D721Med (cell line): ENCODE measurements around the gene NEDD4.

ENCODE experiments used
- DNase-seq: peaks from one replicate; pipeline ENCODE4 v3.0.0; 2011; ENCODE audit warnings: low spot score; ENCODE audit not compliant: insufficient read length
- FAIRE-seq: peaks from 2 replicates; lab custom pipeline; 2011; peaks lifted over from hg19 to GRCh38; lab: Jason Lieb, UNC
- TF ChIP-seq, protein P1 (sequence below): IDR thresholded peaks from 2 replicates; pipeline ENCODE4 v1.5.1; 2012; ENCODE audit warnings: mild to moderate bottlenecking, control low read depth; ENCODE audit not compliant: insufficient read depth; ENCODE audit errors: missing control alignments

NEDD4 gene

DNA sequence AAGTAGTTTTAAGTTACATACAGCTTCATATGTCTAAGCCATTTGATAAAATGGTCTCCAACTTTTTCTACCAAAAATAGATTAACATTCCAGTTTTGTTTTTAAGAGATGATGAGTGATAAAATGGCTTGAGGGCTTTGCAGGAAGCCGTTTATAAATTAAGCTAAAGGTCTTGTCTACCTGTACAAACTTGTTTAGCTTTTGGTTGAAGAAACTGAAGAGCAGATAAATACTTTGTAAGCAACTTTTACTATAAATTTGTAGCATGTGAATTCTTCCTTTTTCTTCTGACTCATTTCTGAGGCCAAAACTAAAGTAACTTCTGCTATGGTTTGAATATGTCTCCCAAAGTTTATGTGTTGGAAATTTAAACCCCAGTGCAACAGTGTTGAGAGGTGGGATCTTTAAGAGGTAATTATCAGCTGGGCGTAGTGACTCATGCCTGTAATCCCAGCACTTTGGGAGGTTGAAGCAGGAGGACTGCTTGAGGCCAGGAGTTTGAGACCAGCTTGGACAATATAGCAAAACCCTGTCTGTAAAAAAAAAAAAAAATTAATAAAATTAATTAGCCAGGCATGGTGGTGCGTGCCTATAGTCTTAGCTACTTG is 8.2 kb upstream of the NEDD4 start:
- DNase-seq (no peak), FAIRE-seq (no peak)
- TF ChIP-seq, protein P1, sequence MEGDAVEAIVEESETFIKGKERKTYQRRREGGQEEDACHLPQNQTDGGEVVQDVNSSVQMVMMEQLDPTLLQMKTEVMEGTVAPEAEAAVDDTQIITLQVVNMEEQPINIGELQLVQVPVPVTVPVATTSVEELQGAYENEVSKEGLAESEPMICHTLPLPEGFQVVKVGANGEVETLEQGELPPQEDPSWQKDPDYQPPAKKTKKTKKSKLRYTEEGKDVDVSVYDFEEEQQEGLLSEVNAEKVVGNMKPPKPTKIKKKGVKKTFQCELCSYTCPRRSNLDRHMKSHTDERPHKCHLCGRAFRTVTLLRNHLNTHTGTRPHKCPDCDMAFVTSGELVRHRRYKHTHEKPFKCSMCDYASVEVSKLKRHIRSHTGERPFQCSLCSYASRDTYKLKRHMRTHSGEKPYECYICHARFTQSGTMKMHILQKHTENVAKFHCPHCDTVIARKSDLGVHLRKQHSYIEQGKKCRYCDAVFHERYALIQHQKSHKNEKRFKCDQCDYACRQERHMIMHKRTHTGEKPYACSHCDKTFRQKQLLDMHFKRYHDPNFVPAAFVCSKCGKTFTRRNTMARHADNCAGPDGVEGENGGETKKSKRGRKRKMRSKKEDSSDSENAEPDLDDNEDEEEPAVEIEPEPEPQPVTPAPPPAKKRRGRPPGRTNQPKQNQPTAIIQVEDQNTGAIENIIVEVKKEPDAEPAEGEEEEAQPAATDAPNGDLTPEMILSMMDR = no peak

DNA sequence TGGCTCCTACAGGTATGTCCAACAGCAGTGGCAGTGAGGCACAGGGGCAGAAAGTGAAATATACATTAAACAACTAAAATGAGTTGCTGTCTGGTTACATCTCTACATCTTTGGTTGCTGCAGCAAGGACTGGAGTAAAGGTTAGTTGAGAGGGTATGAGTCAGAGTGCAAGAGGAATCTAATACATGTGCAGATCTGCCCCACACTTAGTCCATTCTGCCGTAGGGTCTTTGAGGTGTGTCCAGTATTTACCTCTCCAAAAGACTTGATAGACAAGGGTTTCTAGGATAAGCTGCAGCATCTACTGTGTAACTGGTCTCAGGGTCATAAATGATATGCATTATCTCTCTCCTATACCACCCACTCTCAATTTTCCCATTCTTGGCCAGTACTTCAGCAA is 6.2 kb upstream of the NEDD4 start:
- no peak for FAIRE-seq
- DNase-seq = no peak
- TF ChIP-seq, protein P1 = no peak

DNA sequence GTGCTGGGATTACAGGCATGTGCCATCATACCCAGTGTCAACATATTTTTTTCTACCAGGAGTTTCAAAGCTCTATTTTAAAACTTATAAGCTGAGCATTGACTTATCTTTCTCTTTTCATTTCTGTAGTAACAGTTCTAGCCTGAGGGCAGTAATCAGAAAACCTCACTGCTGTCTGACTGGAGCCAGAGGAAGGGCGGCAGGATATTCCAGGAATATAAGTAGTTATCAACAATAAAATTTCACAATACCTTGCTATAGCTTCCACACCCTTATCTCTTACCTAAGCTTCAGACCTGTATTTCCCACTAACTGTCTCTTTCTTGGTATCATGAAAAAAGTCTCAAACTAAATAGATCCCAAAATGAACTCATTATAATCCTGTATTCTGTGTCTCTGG is 5.1 kb upstream of the NEDD4 start:
- TF ChIP-seq, protein P1 = no peak
- FAIRE-seq (no peak), DNase-seq (no peak)

DNA sequence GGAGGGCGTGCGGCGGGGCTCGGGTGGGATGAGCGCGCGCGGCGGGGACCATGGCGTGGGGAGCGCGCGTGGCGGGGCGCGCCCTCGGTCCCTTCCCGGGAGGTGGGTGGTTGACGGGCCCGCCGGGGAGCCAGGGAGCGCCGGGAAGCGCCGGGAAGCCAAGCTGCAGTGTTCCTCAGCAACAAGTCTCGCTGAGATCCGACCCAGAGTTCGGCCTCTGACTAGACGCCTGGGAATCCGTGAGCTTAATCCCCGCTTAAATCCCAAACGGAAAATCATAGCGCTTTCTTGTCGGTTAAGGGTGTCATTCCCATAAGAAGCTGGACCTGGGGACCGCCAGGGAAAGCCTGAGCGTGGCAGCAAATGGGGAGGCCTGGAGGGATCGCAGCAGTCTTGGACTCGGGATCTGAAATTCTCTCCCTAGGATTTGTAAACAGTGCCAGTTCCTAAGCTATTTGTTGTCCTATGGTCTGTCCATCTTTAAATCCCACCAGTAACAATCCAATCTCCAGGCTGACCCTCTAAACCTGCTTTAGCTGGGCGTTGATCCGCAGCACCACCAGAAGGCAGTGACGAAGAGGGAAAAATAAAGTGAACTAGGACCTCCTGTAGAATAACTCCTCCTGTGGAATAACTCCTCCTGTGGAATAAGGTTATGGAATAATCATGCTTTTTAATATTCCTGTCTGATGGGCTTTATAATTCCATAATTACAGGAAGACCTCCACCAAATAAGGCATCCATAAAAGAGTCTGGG is 570 bp upstream of the NEDD4 start:
- FAIRE-seq (no peak), DNase-seq (peak; percentile 19)
- TF ChIP-seq, protein P1 = no peak

DNA sequence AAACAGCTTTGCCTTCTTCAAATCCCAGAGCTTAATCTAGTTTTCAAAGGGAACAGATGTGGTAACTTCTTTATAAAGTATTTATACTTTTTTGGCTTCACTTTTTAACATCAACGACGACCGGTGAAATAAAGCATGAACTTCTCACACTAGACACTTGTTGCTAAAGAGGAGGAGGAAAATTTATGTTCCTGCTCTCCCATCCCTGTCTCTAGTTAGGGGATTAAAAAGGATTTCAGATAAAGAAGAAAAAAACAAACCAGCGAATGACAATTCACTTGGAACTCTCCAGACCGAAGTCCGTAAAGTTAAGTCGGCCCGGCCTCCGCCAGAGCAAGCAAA is 672 bp downstream of the NEDD4 start:
- no peak for FAIRE-seq

DNA sequence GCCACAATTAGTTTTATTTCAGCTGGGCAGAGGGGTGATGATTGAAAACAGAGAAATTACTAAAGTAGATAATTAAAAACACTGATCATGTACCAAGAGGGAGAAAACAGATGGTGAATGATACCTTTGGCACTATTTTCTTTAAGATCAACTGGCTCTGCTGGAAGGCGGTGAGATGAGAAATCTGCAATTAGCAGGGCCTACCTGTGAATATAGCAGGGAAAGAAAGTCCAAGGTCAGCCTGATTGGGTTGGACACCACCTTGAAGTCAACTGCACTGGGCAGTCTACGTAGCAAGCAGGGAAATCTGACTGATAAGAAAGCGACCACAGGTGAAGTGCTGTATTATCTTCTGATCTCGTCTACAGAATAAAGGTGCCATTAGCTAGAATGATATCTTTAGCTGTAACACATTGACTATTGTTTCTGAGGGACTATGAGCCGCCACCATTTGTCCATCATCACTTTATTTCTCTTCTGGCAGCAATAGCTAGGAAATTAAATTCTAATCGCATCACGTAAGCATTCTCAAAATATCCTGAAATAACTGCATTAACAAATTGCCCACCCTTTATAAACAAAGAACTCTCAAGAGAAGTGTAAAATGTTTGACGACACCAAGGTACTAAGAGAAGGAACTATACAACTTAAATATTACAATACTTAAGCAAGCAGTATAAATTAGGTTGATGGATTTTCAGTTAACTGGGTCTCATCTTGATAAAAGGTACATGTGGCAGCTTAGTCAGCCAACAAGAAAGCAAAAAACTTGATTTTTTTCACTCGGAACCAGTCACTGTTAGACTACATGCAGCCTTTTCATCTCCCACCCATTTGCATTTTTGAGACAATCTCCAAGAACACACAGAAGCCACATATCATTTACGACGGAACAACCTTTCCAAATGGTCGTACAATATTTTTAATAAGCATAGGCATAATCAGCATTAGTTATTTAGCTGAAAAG is 1.3 kb downstream of the NEDD4 start:
- DNase-seq (no peak), FAIRE-seq (no peak)
- TF ChIP-seq, protein P1 = no peak

More for the DNA sequence above, 672 bp downstream of the NEDD4 start:
- no peak for DNase-seq
- TF ChIP-seq, protein P1 = no peak
